GM19468 (cell line): ENCODE results near the gene PDE4B.

Source experiments
- ATAC-seq: cut with Tn5 transposase; IDR thresholded peaks from one replicate; pipeline ENCODE4 v1.9.1; 2021; ENCODE audit warnings: mild to moderate bottlenecking, moderate library complexity, moderate number of reproducible peaks; ENCODE audit not compliant: unreplicated experiment; ENCODE audit errors: extremely low read depth

PDE4B gene

DNA sequence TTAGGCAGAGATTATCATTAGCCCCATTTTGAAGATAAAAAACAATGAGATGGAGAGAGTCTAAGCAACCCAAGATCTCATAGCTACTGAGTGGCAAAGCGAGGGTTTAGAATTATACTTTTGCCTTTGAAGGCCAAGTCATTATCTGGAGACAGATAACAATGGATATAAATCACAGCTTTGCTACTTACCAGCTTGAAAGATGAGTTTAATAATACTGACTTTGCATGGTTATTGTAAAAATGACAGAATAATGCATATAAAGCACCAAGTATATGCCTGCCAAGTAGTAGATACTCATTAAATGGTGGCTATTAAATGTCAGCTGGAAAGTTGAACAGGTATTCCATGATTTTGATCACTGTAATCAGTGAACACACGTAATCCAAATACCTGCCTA lies 499.6 kb downstream of the PDE4B start:
- no peak for ATAC-seq

DNA sequence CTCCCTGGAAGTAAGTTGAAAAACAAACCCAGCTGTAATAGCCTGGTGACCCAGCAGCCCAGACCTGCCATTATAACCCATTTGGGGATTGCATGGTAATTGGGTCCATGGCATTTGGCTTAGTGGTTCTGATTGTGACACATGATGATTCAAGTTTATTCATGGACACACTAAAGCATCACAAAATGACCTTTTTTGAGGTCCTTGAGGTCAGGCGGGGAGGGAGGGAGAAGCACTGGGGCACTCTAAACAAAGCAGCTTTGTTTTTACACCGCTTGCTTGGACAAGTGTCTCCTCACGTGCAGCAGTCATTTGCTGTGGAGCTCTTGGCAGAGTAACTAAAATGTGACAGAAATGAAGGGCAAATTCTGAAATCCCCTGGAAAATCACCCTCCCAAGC lies 500.2 kb downstream of the PDE4B start:
- no peak for ATAC-seq

DNA sequence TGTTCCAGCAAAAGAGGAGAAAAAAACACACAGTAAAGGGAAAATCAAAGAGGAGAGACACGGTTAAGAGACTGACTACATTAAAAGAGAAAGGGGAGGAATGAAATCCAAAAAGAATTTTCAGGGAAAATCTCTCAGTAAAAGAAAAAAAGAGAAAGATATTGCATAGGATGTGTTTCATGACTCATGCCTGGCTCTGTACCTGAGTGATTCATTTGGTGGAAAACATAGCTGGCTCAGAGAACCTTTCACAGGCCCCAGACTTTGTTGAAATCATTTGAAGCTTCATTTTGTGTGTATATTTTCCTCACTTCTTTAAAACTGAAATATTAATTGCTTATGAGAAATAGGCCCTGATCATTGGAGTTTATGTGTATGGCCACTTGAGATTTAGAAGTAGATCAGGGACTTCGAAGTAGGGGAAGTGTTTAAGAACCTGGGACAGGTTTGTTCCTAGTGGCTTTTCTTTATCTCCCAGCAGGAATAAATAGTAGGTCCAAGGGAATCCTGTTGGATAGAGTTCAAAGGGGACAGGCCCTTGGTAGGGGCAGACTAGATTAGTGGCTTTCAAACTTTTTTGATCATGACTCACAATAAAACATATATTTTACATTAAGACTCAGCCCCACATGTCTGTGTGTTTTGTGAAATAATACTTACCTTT lies 502.1 kb downstream of the PDE4B start:
- no peak for ATAC-seq

DNA sequence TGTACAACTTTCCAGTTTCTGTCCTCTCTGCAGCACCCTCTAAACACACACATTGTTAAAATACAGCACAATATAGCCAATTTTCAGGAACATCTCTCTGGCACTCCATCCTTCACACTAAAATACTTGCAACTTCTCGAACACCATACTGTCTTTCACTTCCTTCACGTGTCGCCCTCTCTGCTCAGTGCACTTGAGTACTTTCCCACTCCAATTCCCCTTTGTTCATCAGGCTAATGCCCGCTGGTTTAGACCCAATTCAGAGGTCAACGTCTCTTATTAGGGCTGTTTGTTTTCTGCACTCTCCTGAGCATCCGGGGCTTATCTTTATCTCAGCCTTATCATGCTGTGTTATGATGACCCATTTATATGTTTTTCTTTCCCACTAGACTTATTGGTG lies 503.1 kb downstream of the PDE4B start:
- no peak for ATAC-seq

DNA sequence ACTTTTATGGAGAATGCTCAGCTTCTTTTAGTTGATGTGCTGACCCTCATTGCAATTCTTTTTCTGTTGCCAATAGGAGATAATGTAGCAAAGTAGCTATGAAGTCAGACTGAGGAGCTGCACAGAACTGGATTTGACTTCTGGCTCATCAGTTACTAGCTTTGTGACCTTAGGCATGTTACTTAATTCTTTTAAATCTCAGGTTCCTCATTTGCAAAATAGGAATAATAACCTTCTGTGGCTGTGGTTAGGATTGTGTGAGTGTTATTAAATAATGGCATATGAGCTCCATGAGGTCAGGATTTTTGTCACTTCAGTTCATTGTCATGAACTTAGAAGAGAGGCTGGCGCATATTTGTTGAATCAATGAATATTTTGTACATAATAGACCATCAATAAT lies 503.7 kb downstream of the PDE4B start:
- ATAC-seq, result no peak

DNA sequence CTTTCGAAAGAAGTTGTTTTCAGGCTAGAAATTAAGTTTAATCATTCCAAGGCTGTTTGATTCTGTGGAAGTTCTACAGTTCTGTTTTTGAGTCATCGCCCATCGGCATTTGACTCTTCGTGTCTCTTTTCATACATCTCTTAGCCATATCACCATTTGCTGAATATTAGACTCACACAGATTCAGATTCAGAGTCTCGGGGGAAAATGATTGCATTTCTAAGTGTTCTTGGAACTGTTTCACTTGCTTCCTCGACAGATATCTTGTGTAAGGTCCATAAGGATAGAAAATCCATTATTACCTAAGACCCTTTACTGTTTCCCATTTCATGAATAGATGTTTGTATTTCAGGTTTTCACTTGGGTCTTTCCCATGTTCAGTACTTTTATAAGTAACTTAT lies 504.3 kb downstream of the PDE4B start:
- ATAC-seq, result no peak

DNA sequence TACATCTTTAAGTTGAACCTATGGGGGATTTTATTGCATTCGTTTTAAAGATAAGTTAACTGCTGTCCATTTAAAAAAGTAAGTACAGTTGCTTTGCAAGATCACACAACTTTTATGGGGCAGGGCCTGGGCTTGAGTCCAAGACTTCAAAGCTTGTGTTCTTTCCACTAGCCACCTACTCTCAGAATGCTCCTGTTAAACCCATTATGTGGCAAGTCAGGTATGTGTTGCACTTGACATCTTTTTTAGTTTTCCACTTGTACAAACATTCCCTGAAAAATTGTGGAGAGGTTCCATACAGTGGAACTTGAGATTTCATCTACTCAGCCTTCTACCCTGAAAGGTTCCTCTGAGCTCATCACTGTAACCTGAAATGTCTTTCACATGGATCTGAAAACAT lies 505.8 kb downstream of the PDE4B start:
- ATAC-seq, result no peak

DNA sequence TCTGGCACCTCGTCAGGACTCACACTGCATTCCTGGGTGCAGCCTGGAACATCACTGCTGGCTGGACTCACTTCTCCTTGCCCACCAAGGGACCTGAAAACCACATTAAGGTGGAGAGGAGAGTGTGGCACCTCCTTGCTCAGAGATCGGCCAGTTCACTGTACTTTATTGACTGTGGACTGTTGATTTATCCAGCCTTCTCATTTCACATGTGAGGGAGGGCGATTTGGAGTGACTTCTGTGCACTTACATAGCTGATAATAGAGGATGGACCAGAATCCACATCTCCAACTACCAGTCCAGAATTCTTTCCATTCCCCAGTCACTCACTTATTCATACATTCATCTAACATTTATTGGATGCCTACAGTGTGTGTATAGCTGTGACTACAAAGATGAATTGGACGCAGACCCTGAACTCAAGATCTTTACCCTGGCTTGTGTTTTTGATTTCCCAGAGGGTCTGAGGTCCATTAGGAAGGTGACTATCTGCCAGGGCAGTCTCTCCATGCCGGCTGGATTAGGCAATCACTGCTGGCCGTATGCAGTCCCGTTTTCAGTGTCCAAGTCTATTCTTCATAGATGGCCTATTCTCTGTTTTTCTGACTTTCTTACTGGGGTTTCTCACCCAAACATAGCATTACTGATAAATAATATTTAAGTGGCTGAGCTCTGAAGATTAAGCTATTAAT lies 507.7 kb downstream of the PDE4B start:
- ATAC-seq, result no peak

DNA sequence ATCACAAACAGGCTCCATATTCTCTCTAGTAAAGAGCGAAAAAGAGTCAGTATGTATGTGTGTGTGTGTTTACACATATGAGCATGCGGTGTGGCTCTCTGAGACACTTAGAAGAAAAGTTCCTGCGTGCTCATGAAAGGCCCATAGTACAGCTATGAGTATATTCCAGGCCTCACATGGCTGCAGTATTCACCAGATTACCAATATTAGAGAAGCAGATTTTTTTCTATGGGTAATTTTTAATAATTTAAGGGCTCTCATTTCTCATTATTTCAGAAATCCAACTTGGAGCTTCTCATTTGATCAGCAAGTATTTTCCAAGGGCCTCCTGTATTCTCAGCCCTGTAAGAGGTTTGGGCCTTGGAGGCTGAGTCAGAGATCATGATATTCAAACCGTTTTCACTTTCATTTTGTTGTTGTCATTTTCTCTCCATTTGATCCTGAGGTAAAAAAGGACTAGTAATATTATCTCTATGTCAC lies 508.3 kb downstream of the PDE4B start:
- peak; percentile 67 for ATAC-seq

DNA sequence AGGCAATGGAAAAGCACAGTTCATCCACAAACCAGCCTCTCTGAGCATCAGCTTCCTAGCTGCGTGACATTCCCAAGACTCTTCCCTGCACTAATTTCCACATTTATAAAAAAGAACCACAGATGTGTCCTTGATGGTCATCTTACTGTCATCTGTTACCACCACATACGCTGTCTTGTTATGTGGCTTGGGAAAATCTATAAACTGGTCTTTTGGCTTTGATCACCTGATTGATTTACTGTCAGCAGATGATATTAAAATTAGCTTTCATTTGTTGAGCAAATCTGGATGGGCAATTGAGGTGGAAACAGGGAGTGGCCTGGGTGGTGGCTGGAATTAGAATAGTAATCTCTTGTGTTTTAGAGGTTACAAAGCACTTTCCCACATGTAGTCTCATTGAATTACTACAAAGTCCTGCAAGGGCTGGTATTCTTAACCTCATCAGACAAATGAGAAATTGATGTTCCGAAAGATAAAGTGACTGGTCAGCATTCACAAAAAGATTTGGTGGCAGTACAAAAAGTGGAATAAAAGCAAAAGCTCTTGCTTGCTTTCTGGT lies 509.6 kb downstream of the PDE4B start:
- ATAC-seq, result no peak

DNA sequence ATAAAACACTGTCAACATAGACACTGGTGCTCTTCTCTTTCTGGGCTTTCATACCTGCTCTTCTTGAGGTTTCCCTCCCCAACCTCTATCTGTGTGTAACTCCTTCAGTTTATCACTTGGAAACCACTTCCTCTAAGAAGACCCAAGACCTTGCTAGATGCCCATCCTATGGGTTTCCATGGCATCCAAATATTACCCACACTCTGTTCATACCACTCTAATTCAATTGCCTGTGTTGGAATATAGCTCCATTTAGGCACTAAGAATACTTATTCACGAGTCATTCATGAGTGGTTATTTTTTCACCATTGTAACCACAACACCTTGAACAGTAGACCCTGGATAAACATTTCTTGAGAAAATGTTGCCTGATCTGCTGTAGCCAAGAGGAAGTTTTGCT lies 510.1 kb downstream of the PDE4B start:
- no peak for ATAC-seq

DNA sequence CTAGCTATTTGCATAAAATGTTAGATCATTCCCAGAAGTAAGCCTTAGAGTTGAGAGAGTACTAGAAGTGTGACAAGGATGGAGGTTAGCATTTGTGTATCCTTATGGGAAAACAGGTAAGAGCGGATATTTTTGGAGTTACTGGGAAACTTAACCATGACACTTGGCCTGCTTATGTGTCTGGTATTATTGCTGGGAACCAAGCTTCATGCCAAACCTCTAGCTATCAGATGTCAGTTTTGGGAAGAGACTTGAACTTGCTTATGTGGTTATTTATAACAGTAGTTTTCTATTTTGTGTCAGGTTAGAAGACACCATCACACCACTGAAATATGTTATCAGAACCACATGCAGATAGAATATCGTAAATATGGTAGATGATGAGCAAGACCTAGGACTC lies 511.0 kb downstream of the PDE4B start:
- ATAC-seq, result no peak

DNA sequence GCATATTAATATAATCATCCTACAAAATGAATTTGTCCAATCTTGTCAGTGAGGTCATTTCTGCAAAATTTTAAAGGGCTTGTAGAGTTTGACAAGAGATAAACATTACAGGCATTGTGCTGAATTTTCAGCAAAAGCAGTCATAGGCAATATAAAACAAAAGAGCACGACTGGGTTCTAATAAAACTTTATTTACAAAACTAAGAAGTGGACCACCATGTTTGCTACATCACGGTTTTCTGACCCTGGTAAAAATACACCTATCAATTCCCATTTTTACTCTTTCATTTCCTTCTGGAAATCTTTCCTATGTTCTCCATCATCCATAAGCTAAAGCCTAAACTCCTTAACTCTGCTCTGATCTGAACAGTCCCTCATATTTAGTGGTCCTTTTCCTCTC lies 511.4 kb downstream of the PDE4B start:
- ATAC-seq, result no peak

DNA sequence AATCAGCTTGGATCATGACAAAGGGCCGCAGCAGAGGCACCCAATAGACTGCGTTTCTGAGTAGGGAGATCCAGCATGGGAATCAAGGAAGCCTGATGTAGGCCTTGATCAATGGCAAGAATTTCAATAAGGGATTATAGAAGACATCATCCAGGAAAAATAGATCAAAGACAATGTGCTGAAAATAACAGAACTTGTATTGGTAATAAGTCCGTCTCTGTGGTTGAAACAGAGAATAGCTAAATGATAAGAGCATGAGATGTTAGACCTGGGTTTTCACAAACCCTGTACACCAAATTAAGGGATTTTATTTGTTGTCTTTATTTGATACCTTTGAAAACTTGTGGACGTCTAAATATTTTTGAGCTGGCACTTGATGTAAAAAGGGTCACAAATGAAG lies 513.2 kb downstream of the PDE4B start:
- no peak for ATAC-seq

DNA sequence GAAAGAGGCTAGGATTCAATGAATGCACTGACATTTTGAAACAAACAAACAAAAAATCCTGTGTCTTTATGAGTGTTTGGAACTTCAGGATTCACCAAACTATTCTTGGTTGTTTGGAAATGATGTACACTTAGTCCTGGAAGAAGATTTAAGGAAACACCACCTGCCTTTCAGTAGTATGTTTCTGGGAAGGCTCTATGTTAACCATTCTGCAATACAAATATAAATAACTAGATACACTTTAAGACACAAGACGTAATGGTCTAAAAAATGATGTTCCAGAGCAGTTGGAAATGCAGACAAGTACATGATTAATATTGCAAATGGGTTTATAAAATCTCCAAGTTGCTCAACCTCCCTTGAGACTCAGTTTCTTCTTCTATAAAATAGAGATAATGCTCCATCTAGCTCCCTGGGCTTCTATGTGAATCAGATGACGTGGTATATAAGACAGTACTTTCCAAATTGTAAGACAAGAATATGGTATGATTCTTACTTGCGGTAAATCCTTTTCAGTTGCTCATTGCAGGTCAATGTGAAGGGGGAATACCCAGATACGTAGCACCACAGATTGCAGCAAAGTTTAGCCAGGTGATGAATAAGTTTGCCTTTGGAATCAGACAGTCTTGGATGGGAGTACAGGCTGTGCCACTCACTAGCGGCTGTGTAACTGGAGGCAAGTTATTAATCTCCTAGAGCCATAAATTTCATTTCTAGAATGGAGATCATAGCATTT lies 516.5 kb downstream of the PDE4B start:
- no peak for ATAC-seq

DNA sequence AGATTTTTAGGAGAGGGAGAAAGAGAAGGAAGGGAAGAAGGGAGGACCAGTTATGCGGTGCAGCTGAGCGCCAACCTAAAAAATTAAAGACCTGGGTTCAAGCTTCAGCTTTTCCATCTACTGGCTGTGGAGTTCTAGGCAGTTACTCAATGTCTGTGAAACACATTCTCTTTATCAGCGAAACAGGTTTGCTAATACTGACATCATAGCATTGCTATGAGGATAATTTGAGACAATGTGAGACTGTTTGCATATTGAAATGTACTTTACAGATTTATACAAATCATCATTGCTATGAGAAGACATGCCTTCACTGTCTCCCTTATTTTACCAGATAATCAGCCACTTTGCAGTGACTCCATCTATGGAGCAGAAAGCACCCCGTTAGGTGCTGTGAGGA lies 518.4 kb downstream of the PDE4B start:
- ATAC-seq, result no peak

DNA sequence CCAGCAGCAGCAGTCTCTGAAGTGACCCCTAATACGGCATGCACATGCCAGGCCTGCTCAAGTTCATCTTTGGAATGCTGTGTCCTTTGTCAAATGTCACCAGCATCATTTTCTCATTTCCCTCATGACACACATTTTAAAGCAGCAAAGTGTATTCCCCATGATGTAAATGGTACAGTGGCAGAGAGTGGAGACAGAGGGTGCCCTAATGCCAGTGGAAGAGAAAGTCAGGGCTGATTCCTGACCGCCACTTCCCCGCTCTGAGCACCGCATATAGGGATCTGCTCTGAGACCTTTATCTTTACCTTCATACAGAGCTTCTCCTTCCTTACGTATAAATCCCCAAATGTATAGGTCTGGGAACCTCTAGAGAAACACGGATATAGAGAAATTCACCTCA lies 518.9 kb downstream of the PDE4B start:
- no peak for ATAC-seq

DNA sequence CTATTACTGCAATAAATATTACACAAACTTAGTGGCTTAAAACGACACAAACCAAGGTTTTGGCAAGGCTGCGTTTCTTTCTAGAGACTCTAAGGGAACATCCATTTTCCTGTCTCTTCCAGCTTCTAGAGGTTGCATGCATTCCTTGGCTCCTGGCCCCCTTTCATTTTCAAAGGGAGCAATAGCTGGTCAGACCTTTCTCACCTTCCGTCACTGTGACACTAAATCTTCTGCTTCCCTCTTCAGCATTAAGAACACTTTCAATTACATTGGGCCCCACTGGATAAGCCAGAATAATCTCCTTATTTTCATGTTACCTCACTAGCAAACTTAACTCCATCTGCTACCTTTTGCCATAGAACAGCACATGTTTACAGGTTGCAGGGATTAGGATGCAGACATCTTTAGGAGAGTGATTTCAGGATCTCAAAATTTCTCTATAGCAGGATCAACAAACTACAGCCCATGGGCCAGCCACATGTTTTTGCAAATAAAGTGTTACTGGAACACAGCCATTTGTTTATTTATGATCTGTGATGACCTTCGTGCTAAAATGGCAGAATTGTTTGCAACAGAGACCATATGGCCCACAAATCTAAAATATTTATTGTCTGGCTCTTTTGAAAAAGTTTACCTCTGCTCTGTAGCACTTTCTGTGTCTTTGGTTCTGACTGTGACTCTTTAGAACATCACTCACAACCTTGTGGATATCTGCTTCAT lies 519.7 kb downstream of the PDE4B start:
- ATAC-seq, result no peak

DNA sequence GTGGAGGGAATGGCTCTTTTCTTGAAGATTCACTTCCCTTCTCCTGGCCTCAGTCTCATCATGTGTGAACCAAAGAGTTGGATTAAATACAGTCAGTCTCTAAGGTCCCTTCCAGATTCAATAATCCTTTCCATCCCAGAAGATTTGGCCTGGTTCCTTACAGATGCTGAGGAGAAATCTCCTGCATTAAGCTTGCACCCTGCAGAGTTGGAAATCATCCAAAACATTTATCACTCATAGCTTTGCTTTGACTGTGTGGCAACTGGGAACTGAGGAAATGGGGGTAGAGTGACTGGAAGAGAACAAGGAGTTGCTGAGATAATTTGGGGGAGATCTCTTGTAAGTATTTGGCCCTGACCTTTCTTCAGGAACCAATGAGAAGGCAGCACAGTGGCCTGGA lies 520.7 kb downstream of the PDE4B start:
- no peak for ATAC-seq

DNA sequence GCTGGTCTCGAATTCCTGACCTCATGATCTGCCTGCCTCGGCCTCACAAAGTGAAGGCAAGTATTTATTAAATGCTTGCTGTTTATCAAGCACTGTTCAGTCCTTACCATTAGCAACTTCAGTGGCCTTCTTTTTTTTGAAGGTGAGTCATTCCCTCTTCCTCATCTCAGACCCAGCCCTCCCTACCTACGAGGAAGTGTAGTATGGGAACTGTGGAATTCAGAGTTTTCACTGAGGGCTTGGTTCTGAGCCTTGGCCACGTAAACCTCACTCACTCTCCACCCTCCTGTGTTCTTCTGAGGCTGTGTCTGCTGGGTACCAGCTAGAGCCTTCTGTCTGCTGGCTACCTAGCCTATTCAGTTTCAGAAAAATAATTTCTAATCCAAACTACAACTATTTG lies 523.0 kb downstream of the PDE4B start:
- ATAC-seq, result no peak
